ENCODE results near the gene LIM2.

The LIM2 gene

GRCh38 chr19:51365211-51365964, 22.4 kb downstream of the LIM2 start:
- no peak for DNase-seq

- no peak for DNase-seq
Observed at GRCh38 chr19:51364200-51365106, 23.3 kb downstream of the LIM2 start.

- no peak for DNase-seq
Observed at GRCh38 chr19:51361239-51361638, 26.5 kb downstream of the LIM2 start.

- no peak for DNase-seq
Observed at GRCh38 chr19:51359294-51359693, 28.5 kb downstream of the LIM2 start.

GRCh38 chr19:51357952-51358351, 29.8 kb downstream of the LIM2 start:
- no peak for DNase-seq

- DNase-seq: no peak
Observed at GRCh38 chr19:51356159-51356801, 31.5 kb downstream of the LIM2 start.

- no peak for DNase-seq
Observed at GRCh38 chr19:51354742-51355148, 33.0 kb downstream of the LIM2 start.

GRCh38 chr19:51354103-51354741, 33.6 kb downstream of the LIM2 start:
- DNase-seq: no peak

- DNase-seq: no peak
Observed at GRCh38 chr19:51352783-51353360, 34.9 kb downstream of the LIM2 start.

GRCh38 chr19:51351266-51351990, 36.3 kb downstream of the LIM2 start:
- DNase-seq: no peak

- DNase-seq: no peak
Observed at GRCh38 chr19:51347209-51347928, 40.4 kb downstream of the LIM2 start.

GRCh38 chr19:51346742-51347141, 41.0 kb downstream of the LIM2 start:
- no peak for DNase-seq

- DNase-seq: no peak
Observed at GRCh38 chr19:51345076-51345620, 42.6 kb downstream of the LIM2 start.

- DNase-seq: no peak
Observed at GRCh38 chr19:51342631-51343569, 44.9 kb downstream of the LIM2 start.

GRCh38 chr19:51341976-51342580, 45.7 kb downstream of the LIM2 start, which contains the start of gene VSIG10L:
Gene VSIG10L, minus strand, starts transcription at chr19:51342139. Its CDS starts 15 bp downstream, at chr19:51342124.
- DNase-seq: no peak

GRCh38 chr19:51341066-51341465, 46.7 kb downstream of the LIM2 start:
- no peak for DNase-seq

GRCh38 chr19:51339687-51340656, 47.8 kb downstream of the LIM2 start:
- peak; percentile 74 for DNase-seq

GRCh38 chr19:51339313-51339686, 48.5 kb downstream of the LIM2 start:
- no peak for DNase-seq

Data from SHP77 treated with DMSO at 0.1 percent for 48 hours (cell line).